Kidney (tissue), 14 donors: ENCODE data around the gene THBS3. TPM values are rescaled to one million over a fixed set of nuclear protein-coding genes. Genes with fewer than 3 reads are reported as not detected.

Experiments
- DNase-seq, 5 donors: peaks; one replicate each; pipeline ENCODE4 v3.0.0-alpha.2; 2013 to 2020
- FAIRE-seq: peaks from 2 replicates; lab custom pipeline; 2012; peaks lifted over from hg19 to GRCh38; lab: Jason Lieb, UNC
- H3K27ac ChIP-seq, 2 donors: one replicate each; pipeline ENCODE4 v1.7.0; 2013; ENCODE audit warnings: low read depth in 2 of 2, low read length in 2 of 2, inconsistent platforms in 1 of 2
- H3K27me3 ChIP-seq: one replicate; pipeline ENCODE4 v1.7.1; 2013; ENCODE audit warnings: low read length, inconsistent platforms; ENCODE audit not compliant: control insufficient read depth, insufficient read depth
- H3K36me3 ChIP-seq, 3 donors: one replicate each; pipeline versions ENCODE4 v1.7.0 to v1.7.1; 2013; ENCODE audit warnings: low read length in 3 of 3, control low read depth in 1 of 3, inconsistent platforms in 1 of 3; ENCODE audit not compliant: insufficient read depth in 3 of 3, control insufficient read depth in 2 of 3
- H3K4me1 ChIP-seq, 3 donors: one replicate each; pipeline versions ENCODE4 v1.7.0 to v1.7.1; 2013; ENCODE audit warnings: low read length in 3 of 3, inconsistent platforms in 1 of 3, low read depth in 1 of 3; ENCODE audit not compliant: control insufficient read depth in 2 of 3, insufficient read depth in 2 of 3
- H3K4me3 ChIP-seq, 3 donors: one replicate each; pipeline versions ENCODE4 v1.7.0 to v1.8.1; 2013; ENCODE audit warnings: low read length in 3 of 3, control low read depth in 1 of 3, inconsistent platforms in 1 of 3
- H3K9ac ChIP-seq, 3 donors: one replicate each; pipeline versions ENCODE4 v1.7.0 to v1.7.1; 2013; ENCODE audit warnings: low read length in 3 of 3, control low read depth in 1 of 3, inconsistent platforms in 1 of 3
- H3K9me3 ChIP-seq, 3 donors: one replicate each; pipeline versions ENCODE4 v1.7.0 to v1.7.1; 2013; ENCODE audit warnings: low read length in 3 of 3, control low read depth in 1 of 3, inconsistent platforms in 1 of 3; ENCODE audit not compliant: control insufficient read depth in 2 of 3, insufficient read depth in 1 of 3
- CTCF ChIP-seq: IDR thresholded peaks from 3 replicates; pipeline ENCODE4 v1.5.1; 2012; ENCODE audit warnings: mild to moderate bottlenecking, moderate library complexity, borderline replicate concordance; ENCODE audit not compliant: insufficient read depth; ENCODE audit errors: extremely low read depth
- intact Hi-C: fragments of 100-400 bp; cut with DNase I; formaldehyde crosslinking; loops from one replicate; pipeline ENCODE4 v1.11.1; 2022
- polyA plus RNA-seq: library from polyadenylated mRNA; stranded (reverse); fragments of 350-450 nt; fragmentation: Illumina TruSeq; extraction: RNeasy Lipid Tissue Mini Kit (QIAGEN cat#74804); gene quantifications from one replicate; pipeline ENCODE4 v1.2.3, GENCODE V29; 2014; ENCODE audit warnings: low read depth, low replicate concordance; ENCODE audit not compliant: insufficient read depth
- total RNA-seq: library from RNA; stranded (reverse); fragmentation: NEBNext Ultra II Directional; extraction: Animal tissue kit (Norgen Biotek cat#: 25700); gene quantifications from one replicate; pipeline ENCODE4 v1.2.1, GENCODE V29; 2021
- donor health status: control.
- donor health status: control.
- donor health status: control.
- donor health status: control.
- donor health status: control.
- donor health status: DM: yes; HTN: yes; CAD: no.
- donor health status: Normal renal cell carcinoma (clear cell type).

THBS3 gene
- total and polyA plus RNA-seq, 2 donors from 2014 or later, result 21.4 to 33.0 TPM

GRCh38 chr1:155188268-155188667, 19.4 kb downstream of the THBS3 start:
- DNase-seq (peak in 1 of 5 donors; percentile 60), FAIRE-seq (no peak)
- H3K27ac ChIP-seq, result peak overlapping the region in 1 of 2 donors; percentile 32

GRCh38 chr1:155187456-155187891, 20.2 kb downstream of the THBS3 start:
- peak overlapping the region in 1 of 3 donors; percentile 46 for H3K9ac ChIP-seq
- peak overlapping the region in 1 of 3 donors; percentile 33 for H3K4me3 ChIP-seq

More at GRCh38 chr1:155188268-155188667, 19.4 kb downstream of the THBS3 start:
- Histone ChIP-seq H3K4me1 (peaks cover 0 to 28% (median 7%) of the 10 kb centered on the region in 3 donors), H3K27me3 (no peaks in the 10 kb centered on the region), H3K4me3 (peak overlapping the region in 1 of 3 donors; percentile 20), H3K9me3 (no peaks in the 10 kb centered on the region), H3K36me3 (no peaks in the 10 kb centered on the region), H3K9ac (peak overlapping the region in 1 of 3 donors; percentile 31)
- TF ChIP-seq CTCF, result no peak
- intact Hi-C loops, result no loop called here

GRCh38 chr1:155186794-155187455, 20.8 kb downstream of the THBS3 start:
- FAIRE-seq, result no peak
- TF ChIP-seq CTCF, result no peak
- H3K4me1 ChIP-seq, result peaks cover 0 to 28% (median 7%) of the 10 kb centered on the region in 3 donors
- peak overlapping the region in 1 of 3 donors; percentile 46 for H3K9ac ChIP-seq
- peak overlapping the region in 1 of 3 donors; percentile 33 for H3K4me3 ChIP-seq
- H3K36me3 ChIP-seq, result no peaks in the 10 kb centered on the region
- H3K27me3 ChIP-seq, result no peaks in the 10 kb centered on the region
- peak in 2 of 5 donors; percentile 56 to 78 for DNase-seq
- H3K9me3 ChIP-seq, result no peaks in the 10 kb centered on the region
- H3K27ac ChIP-seq, result peak overlapping the region; percentile 65 to 79
- intact Hi-C loops, result no loop called here

More at GRCh38 chr1:155187456-155187891, 20.2 kb downstream of the THBS3 start:
- FAIRE-seq, result no peak
- H3K27me3 ChIP-seq, result no peaks in the 10 kb centered on the region
- peak in 1 of 5 donors; percentile 49 for DNase-seq
- TF ChIP-seq CTCF, result no peak
- intact Hi-C loops, result no loop called here
- no peaks in the 10 kb centered on the region for H3K36me3 ChIP-seq
- peak overlapping the region; percentile 65 to 79 for H3K27ac ChIP-seq
- H3K9me3 ChIP-seq, result no peaks in the 10 kb centered on the region
- H3K4me1 ChIP-seq, result peaks cover 0 to 28% (median 7%) of the 10 kb centered on the region in 3 donors
